GM18505 (cell line): ENCODE measurements around the gene HS3ST6.
A peak's percentile ranks its signal among the peaks of the same experiment; 100 is the strongest.
"Not testable (repeated sequence)": the region's sequence is repeated elsewhere in the genome, so short reads cannot be mapped to it uniquely, and the experiment has no call there.

Source experiments
- ATAC-seq: cut with Tn5 transposase; IDR thresholded peaks from one replicate; pipeline ENCODE4 v1.9.1; 2021; ENCODE audit not compliant: unreplicated experiment
- POLR2A ChIP-seq: IDR thresholded peaks from 4 replicates; pipeline ENCODE4 v1.6.1; 2011; ENCODE audit warnings: borderline replicate concordance; ENCODE audit not compliant: insufficient read depth, insufficient read length; ENCODE audit errors: extremely low read depth

The HS3ST6 gene

DNA sequence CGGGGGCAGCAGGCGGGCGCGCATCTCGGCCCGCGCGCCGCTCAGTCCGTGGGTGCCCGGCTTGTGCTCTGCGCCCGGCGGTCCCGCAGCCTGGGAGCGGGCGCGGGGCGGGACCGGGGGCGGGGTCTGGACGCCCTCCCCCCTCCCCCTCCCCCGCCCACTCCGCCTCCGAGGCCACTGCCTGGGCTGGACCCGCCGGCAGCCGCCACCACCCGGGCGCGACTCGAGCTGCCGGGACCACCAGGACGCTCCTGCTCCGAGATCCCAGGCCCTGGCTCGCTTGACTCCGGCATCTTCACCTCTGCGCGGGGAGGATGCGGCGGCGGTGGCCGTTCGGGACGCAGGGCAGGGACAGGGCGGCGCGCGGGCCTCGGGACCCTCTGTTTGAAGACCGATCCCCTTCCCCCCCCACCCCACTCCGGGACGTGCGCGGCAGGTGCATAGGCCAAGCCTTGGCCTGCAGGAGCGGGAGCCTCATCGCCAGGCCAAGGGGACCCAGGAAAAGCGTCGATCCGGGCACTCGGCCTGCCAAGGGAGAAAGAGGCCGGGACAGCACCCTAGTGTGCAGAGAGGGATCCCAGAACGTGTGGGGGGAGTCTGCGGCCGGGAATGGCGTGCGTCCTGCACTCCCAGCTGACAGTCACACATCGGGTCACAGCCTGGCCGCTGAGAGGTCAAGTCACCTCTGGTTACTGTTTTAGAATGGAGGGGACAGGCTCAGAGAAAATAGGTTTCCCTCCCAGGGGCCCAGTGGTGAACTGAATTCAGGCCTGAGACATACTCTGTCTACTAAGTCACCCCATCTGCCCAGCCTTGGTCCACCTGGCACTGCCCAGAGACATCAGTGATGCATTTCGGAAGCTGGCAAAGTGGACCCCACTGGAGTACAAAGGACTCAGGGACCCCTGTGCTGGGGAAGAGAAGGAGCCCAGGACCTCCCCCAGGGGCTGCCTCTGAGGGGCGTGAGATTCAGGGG lies at the start of gene HS3ST6:
TSS of gene HS3ST6 (minus strand) at position 65 of the 976 bp plus-strand sequence. CDS start 92 bp downstream, outside the sequence.
- ATAC-seq: no peak
- TF ChIP-seq POLR2A: no peak

DNA sequence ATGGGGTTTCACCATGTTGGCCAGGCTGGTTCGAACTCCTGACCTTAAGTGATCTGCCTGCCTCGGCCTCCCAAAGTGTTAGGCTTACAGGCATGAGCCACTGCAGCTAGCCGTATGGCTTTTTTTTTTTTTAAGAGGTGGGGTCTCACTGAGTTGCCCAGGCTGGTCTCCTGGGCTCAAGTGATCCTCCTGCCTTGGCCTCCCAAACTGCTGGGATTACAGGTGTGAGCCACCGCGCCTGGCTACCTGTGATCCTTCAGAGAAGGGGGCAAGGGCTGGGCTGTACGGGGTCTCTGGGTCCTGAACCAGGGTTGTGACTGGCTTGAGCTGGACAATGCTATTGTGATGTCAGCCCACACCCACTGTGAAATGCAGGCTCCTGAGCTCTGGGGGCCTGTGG lies 48.2 kb upstream of the HS3ST6 start, which contains the start of gene RNF151:
TSS of gene RNF151 (plus strand) at position 397 of the 400 bp plus-strand sequence. CDS start 26 bp downstream, outside the sequence.
- ATAC-seq: no peak
- TF ChIP-seq POLR2A: no peak

DNA sequence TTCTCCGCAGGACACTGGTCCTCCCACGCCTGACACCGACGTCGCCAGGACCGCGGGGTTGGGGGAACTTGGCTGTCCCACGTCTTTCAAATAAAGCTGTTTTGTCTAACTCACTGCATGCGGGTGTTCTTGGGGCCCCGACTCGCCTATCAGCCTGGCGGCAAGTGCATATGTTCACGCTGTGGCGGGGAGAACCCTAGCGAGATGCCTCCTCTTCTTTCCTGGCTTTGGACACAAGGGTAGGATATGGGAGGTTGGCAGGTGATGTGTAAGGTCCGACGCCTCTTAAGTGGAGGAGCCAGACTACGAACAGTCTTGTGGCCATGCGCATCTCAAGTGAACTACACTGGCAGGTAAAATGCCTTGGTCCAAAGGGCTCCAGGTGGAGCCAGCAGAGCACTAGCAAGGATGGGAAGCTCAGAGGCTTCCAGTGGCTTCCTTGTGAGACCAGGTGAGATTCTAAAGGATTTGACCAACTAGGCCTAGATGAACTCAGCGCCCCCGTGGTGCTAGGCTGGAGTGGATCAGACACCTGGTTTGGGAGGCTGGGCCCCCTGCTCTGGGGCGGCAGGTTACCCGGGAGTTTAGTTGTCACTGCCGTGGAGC lies 47.3 kb upstream of the HS3ST6 start:
- no peak for ATAC-seq
- no peak for TF ChIP-seq POLR2A

DNA sequence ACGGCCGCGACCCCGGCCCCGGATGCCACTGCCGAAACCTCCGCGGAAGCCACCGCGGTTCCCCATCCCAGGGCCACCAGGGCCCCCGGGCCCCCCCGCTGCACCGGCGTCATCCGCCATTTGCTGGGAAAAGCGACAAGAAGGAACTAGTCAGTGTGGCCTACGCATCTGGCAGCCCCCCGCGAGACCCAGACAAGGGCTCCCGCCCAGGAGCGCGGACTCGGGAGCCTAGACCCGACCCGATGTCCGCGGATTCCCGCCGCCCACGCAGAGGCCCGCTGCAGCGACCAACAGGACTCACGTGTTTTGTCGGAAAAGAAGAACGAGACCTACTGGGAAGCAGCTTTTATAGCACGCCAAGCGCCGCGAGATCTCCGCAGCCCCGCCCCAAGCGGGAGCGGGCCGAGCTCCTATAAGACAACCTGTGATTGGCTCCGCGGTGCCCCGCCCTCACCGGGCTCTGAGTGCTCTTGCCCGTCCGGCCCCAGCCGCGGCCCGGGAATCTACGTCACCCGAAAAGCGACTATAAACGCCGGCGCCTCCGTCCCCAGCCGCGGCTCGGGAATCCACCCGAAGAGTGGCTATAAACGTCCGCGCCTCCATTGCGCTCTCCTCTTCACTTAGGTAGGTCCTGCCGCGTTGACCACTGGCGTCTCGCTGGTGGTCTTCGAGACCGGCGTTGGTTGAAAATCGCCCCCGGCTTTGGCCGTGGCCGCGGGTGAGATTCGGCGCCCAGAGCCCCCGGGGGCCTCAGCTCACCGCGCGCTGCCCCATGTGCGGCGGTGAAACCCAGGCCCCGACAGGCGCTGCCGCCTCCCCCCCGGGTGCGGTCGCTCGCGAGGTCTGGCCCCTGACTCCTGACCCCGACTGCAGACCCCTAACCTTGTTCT lies 46.5 kb upstream of the HS3ST6 start, which contains the start of gene RPS2:
TSS of gene RPS2 (minus strand) at position 321 of the 890 bp plus-strand sequence. CDS start at position 120, 201 bp downstream.
- peak; percentile 71 for ATAC-seq
- peak; percentile 100 for TF ChIP-seq POLR2A

DNA sequence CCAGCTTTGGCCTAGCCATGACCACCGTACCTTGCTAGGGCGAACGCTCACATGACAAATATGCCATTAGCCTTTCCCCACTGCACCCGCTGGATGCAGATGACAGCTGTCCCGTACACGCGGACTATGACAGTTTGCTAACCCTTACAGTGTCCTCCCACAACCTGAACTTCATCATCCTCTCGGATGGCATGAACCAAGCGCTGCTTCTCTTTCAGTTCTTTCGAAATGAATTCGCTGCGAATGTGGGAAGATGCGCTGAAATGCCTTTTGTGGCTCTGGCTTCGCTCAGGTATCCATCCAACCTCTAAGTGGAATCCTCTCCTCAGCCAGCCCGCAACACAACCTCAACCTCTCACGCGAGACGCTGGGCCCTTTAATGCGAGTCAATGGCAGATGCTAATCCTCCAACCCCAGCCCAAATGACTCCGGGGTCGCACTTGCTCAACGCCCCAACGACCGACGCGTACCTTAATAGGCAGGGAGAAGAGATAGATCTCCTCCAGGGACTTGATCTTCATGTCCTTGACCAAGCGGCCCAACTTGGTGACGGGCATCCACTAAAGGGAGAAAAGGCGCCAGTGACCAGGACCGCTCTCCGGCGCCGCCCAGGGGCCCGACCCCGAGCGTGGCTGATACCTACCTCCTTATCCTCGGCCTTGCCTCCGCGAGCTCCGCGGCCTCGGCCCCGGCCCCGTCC lies 45.7 kb upstream of the HS3ST6 start:
- ATAC-seq: no peak

DNA sequence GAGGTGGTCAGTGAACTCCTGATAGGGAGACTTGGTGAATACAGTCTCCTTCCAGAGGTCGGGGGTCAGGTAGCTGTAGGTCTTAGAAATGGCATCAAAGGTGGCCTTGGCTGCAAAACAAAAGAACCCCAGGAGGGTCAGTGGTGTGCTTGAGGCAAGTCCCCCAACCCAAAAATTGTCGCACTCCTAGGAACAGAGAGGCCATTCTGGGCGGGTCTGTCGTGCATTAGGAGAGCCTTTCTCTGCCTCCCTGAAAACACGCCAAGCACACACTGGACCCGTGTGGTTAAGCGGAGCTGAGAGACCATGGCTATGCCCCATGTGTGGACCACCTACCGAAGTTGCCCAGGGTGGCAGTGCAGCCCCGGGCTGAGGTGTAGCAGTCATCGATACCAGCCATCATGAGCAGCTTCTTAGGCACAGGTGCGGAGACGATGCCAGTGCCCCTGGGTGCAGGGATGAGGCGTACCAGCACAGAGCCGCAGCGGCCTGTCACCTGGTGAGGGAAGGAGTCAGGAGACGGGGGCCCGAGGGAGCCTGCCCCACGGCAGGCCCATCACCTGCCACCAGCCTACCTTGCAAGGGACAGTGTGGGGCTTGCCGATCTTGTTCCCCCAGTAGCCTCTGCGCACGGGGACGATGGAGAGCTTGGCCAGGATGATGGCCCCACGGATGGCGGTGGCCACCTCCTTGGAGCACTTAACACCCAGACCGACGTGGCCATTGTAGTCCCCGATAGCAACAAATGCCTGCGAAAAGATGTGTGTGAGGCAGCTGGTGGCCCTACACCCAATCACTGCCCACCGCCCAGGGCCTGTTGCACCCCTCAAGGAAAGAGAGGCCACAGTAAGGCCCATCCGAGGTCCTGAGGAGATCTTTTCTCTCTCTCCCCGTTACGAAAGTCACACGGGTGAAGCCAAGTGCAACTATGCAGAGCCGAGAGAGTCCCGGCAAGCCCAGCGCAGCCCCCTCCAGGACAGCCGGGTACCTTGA lies 44.2 kb upstream of the HS3ST6 start:
- peak; percentile 2 for TF ChIP-seq POLR2A
- ATAC-seq: not testable (repeated sequence)

More for the DNA sequence above, 45.7 kb upstream of the HS3ST6 start:
- no peak for TF ChIP-seq POLR2A

DNA sequence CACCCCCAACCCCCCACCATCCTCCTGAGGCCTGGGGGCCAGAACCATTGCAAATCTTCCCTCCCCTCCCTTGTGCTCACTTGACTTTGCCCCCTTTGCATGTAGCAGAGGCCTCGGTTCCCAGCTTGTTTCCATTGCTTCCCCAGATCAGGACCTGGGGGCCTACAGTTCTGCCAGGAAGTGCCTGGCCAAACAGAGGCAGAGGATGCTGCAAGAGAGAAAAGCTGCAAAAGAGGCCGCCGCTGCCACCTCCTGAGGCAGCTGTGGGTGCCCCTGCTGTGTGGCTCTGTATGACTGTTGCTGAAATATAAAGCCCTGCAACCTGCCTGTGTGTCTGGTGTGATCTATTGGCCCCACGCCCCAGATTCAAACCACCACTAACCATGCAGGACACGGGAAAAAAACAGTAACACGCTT lies 43.4 kb upstream of the HS3ST6 start:
- ATAC-seq: no peak
- TF ChIP-seq POLR2A: no peak

DNA sequence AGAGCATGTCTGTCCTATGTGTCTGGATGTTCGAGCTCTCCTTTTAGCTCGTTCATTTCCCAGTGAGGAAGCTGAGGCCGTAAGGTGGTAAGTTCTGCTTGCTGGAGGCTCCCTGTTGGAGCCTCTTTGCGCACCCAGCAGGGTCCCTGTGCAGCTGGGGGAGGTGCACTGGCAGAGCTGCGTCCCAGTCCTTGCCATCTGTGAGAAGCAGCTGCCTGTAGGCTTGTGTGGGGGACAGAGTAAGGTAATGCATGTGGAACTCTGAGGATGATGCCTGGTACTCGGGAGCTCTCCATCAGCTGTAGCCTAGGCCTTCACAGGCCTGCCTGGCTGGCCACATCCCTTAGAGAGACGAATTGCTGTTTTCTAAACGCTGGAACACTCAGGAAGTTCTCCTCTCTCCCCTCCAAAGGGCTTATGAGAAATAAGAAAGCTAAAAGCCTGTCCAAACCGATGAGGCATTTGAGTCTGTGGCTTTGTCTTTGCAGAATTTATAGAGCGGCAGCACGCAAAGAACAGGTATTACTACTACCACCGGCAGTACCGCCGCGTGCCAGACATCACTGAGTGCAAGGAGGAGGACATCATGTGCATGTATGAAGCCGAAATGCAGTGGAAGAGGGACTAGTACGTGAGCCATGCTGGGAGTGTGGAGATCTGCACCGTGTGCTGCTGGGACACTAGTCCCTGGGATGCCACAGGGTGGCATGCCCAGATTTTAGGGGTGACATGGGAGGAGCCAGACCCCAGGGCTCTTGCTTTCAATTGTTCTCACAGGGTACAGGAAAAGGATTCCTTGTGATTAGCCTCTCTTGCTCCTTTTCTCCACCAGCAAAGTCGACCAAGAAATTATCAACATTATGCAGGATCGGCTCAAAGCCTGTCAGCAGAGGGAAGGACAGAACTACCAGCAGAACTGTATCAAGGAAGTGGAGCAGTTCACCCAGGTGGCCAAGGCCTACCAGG lies 42.7 kb upstream of the HS3ST6 start:
- ATAC-seq: no peak
- peak; percentile 85 for TF ChIP-seq POLR2A

DNA sequence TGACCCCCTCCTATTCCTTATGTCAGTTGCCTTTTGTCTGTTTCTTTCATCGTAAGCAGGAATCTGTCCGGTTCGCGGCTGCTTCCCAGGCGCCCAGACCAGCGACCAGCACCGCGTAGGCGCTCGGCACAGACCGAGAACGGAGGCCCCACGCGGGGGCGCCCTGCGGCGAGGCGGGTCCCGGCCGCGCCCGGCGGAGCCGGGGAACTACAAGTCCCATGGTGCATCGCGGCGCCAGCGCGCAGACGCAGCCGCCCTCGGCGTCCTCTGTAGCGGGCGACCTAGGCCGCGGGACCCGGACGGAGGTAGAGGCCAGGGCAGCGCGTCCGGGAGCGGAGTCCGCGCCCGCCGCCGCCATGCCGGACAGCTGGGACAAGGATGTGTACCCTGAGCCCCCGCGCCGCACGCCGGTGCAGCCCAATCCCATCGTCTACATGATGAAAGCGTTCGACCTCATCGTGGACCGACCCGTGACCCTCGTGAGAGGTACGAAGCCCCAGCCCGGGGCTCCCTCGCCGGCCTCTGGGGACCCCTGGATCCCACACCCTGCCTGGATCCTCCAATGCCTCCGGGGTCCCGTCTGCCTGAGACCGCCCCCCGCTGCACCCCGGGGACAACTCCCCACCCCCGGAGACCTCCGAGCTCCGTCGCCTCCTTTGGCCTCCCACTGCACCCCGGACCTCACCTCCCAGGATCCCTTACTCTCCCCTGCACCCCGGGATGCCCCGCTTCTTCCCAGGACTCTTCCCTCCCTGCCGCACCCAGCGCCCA lies 41.2 kb upstream of the HS3ST6 start, which contains the start of gene NDUFB10:
TSS of gene NDUFB10 (plus strand) at position 270 of the 771 bp plus-strand sequence. CDS start at position 357, 87 bp downstream.
- peak; percentile 94 for TF ChIP-seq POLR2A
- ATAC-seq: peak; percentile 79
